ENCODE measurements around the gene HVCN1.
"Not testable (repeated sequence)": the region's sequence is repeated elsewhere in the genome, so short reads cannot be mapped to it uniquely, and the experiment has no call there.

HVCN1 gene, protein sequence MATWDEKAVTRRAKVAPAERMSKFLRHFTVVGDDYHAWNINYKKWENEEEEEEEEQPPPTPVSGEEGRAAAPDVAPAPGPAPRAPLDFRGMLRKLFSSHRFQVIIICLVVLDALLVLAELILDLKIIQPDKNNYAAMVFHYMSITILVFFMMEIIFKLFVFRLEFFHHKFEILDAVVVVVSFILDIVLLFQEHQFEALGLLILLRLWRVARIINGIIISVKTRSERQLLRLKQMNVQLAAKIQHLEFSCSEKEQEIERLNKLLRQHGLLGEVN
- total RNA-seq = 14.8 to 108 (median 60.7) reads per million in 17 experiments

- peak in 3 of 4 experiments; percentile 19 to 62 (median 34) for DNase-seq
These were observed at the start of gene HVCN1 for GRCh38 chr12:110688446-110689280. HVCN1 (minus strand) TSS chr12:110689115; CDS start chr12:110683245, 5,870 bp downstream.

DNA sequence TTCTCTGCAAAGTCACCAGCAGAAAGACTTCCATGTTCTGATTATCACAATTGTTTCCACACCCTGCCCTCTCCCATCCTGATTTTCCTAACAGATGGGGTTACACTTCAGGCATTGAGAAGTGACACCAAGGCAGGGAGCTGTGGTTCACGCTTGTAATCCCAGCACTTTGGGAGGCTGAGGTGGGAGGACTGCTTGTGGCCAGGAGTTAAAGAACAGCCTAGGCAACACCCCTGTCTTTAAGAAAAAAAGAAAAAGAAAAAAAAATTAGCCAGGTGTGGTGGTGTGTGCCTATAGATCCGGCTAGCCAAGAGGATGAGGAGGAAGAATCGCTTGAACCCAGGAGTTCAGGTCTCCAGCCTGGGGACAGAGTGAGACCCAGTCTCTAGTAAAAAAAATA lies 48.6 kb upstream of the HVCN1 start:
- no peak for DNase-seq

- DNase-seq = not testable (repeated sequence)
These were observed 48.1 kb upstream of the HVCN1 start for GRCh38 chr12:110737016-110737415.

DNA sequence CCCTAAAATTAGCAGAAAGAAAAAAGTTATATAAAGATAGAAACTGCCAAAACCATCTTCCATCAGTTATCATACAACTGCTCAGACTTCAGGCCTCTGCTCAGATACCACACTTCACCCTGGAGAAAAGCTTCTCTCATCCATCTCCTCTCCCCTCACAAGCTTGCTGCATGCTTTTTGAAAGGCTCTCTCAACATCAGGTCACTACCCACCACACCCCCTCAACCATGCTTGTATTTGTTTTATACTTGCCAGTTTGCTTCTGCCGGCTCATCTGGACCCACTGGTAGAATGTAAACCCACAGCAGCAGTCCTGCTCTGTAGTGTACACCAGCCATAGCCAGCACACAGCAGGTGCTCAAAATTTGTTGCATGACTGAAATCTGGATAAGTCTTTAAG lies 45.0 kb upstream of the HVCN1 start:
- no peak for DNase-seq

DNA sequence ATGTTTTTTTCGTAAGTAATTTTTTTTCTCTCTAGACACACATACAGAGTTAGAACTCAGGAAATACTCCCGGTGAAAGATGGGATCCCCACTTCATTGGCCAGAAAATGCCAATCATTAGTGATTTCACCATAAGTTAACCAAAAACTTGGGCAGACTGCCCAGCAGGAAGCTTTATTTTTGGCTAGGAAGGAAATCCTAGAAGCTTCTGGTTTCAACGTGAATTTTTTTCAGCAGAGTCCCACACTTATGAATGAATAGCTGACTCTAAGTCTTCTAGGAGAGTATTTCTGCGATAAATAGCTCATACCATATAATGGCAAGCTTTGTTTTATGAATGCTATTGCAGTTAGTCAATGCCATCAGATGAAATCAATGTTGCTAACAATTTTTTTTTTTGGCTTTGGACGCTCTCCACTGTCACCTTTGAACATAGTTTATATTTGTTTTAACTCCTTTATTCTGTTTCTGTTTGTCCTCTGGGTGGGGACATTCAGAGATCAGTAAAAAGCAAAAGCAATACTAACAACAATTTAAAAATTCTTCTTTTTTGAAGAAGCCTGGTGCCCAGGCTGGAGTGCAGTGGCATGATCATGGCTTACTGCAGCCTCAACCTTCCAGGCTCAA lies 44.3 kb upstream of the HVCN1 start:
- no peak for DNase-seq

- DNase-seq = no peak
These were observed 43.7 kb upstream of the HVCN1 start for GRCh38 chr12:110732572-110732971.

- DNase-seq = no peak
These were observed 42.6 kb upstream of the HVCN1 start for GRCh38 chr12:110731479-110731878.

- no peak for DNase-seq
These were observed 39.7 kb upstream of the HVCN1 start for GRCh38 chr12:110728628-110729027.

DNA sequence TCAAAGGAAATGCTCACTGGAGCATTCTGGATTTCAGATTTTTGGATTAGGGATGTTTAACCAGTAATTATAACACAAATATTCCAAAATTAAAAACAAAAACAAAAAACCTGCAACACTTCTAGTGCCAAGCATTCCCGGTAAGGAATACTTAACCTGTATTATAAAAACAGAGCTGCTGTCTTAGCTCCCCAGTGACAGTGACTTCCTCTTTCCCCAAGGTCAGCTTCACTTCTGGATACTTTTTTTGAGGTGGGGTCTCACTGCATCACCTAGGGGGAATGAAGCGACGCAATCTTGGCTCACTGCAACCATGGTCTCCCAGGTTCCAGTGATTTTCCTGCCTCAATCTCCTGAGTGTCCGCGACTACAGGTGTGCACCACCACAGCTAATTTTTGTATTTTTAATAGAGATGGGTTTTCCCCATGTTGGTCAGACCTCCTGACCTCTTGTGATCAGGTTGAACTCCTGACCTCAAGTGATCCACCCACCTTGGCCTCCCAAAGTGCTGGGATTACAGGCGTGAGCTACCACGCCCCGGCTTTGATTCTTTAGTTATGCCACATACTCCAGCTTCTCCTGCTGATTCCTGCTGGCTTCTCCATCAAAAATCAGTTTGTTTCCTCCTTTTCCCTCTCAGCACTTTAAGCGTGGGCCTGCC lies 37.9 kb upstream of the HVCN1 start:
- no peak for DNase-seq

DNA sequence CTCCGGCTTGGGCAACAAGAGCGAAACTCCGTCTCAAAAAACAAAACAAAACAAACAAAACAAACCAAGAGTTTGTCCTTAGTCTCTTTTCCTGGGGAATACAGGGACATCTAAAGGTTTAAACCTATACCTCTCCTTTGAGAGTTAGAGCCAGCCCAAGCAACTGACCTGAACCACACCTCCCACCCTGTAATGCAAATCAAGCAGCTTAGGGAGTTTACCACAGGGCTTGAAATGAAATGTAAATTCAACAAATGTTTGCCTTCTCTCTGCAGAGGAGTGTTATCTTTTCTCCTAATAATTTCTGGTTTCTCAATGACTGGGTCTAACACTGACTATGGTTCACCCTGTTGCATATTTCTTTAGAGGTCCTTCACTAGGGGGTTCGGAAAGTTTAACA lies 37.1 kb upstream of the HVCN1 start:
- DNase-seq = no peak

- no peak for DNase-seq
These were observed 36.4 kb upstream of the HVCN1 start for GRCh38 chr12:110725267-110725666.

GRCh38 chr12:110722892-110723291 lies 34.0 kb upstream of the HVCN1 start:
- not testable (repeated sequence) for DNase-seq

GRCh38 chr12:110721570-110721969 lies 32.7 kb upstream of the HVCN1 start:
- peak in 2 of 4 experiments; percentile 20 to 29 for DNase-seq

- no peak for DNase-seq
These were observed 31.6 kb upstream of the HVCN1 start for GRCh38 chr12:110720516-110720915.

DNA sequence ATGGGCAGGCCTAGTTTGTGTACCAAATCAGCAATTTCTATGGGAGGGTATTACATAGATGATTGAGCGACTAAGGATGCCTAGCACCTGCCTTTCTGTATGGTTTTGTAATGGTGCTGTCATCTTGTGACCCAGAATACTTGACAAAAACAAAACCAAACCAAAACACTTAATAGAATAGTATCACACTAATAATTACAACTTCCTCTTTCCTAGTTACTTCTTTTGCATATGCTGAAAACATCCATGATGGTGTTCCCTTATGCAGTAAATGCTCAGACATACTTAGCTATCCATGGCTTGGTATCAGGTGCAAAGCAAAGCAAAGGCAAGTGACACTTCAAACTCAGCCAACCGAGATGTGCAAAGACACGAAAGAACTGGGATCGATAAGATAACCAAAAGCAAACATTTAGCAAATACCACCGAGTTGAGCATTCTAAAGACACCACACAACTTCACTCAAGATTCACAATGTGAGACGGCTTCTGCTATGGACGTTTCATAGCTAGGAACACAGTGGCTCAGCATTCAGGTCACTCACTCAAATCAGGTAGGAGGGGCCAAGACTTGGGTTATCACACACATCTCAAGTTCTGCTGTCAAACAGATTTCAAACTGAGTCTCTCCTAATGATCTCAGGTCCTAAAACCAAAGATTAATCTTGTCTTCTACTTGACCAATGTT lies 29.4 kb upstream of the HVCN1 start:
- DNase-seq = no peak

DNA sequence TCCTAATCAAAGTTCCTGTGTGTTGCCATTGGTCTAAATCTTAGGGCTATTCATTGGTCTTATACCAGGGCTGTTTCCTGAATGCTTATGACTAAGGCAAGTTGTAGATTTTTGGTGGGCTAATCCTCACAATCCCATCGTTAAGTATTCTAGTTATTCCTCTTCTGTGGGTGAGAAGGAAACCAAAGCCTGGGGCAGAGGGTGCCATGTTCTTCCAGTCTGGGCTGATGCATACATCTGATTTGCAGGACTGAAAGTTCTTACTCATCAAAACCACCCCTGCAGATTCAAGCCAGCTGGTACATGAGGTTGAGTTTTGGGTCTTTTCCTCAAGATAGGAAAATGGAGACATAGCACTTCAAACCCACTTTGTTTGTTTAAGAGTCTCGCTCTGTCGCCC lies 28.1 kb upstream of the HVCN1 start:
- DNase-seq = no peak

DNA sequence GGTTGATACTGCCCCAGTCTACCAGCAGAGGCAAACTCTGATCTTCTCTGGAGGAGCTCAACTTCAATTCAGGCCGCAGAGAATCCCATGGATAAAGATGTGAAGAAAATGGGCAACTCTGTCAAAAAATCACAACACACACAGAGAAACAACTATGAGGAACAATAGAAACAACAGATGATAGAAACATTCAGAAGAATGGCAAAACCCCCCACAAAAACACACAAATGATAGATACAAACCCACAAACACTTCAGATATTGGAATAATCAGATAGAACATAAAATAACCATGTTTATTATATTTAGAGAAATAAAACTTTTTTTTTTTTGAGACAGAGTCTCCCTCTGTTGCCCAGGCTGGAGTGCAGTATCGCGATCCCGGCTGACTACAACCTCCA lies 20.0 kb upstream of the HVCN1 start:
- DNase-seq = no peak

DNA sequence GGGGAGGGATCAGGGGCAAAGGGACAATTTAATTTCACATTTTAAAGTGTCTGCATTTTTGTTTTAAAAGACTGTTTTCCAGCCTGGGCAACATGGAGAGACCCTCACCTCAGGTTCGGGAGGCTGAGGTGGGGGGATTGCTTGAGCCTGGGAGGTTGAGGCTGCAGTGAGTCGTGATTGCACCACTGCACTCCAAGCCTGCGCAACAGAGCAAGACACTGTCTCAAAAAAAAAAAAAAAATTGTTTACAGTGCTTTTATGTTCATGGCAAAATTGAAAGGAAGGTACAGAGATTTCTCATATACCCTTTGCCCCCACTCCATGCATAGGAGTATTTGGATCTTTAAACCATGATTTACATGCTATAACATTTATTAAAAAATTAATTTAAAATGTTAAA lies 16.4 kb upstream of the HVCN1 start:
- no peak for DNase-seq

DNA sequence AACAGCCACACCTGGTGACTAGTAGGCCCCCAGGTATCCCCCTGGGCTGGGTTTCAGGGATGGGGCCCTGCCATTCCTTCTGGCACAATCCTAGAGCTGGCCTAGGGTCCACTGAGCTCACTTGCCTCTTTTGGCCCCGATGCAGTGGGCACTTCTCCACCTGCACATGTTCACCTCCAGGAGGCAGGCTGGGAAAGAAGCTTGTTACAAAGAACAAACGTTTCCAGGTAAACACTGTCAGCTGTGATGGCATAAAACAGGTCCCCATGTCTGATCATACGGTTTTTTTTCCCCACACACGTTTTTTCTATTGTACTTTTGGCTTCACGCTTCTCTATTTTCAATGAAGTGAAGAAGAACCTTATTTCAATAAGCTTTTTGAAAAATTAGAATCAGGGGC lies 15.8 kb upstream of the HVCN1 start:
- no peak for DNase-seq

- DNase-seq = no peak
These were observed 15.3 kb upstream of the HVCN1 start for GRCh38 chr12:110704231-110704630.

DNA sequence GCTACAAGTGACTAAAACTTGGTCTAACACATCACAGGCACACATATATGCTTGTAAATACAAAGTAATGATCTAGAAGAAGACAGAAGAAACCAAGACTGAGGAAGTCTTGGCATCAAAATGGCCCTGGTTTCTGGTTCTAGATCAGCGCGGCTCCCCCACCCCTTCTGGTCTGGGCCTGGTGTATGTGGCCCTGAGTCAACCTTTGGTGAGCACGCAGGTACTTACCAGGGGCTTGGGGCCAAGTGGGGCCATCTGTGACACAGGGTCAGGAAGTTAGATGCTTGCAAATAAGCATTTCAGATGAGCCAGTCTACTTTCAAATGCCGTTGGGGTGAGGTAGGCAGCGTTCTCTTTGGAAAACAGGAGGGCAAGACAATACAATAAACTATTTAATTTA lies 13.2 kb upstream of the HVCN1 start:
- DNase-seq = no peak
